H9 (cell line): ENCODE data around the gene ARPC5. TPM values are rescaled to one million over a fixed set of nuclear protein-coding genes. Genes with fewer than 3 reads are reported as not detected.

Experiments used
- DNase-seq: peaks from one replicate; pipeline ENCODE4 v3.0.0-alpha.2; 2017
- H2AFZ ChIP-seq: one replicate; pipeline ENCODE4 v1.6.1; 2013; ENCODE audit warnings: mild to moderate bottlenecking, low read length, control low read depth, moderate library complexity
- H2AK5ac ChIP-seq: 2 replicates; pipeline ENCODE4 v1.6.1; 2013; ENCODE audit warnings: low read length, control low read depth, mixed read lengths; ENCODE audit not compliant: insufficient read length
- H2BK120ac ChIP-seq: one replicate; pipeline ENCODE4 v1.6.1; 2013; ENCODE audit warnings: low read depth, mild to moderate bottlenecking, low read length, control low read depth, inconsistent platforms; ENCODE audit not compliant: poor library complexity, severe bottlenecking
- H2BK12ac ChIP-seq: 2 replicates; pipeline ENCODE4 v1.6.1; 2013; ENCODE audit warnings: low read length, control low read depth, mixed read lengths, low read depth; ENCODE audit not compliant: insufficient read length
- H2BK15ac ChIP-seq: 2 replicates; pipeline ENCODE4 v1.6.1; 2013; ENCODE audit warnings: low read depth, low read length, control low read depth
- H2BK20ac ChIP-seq: one replicate; pipeline ENCODE4 v1.6.1; 2013; ENCODE audit warnings: low read depth, mild to moderate bottlenecking, low read length, control low read depth, inconsistent platforms; ENCODE audit not compliant: poor library complexity, severe bottlenecking
- H2BK5ac ChIP-seq: 2 replicates; pipeline ENCODE4 v1.6.1; 2013; ENCODE audit warnings: low read length, control low read depth, mixed read lengths; ENCODE audit not compliant: insufficient read length
- H3K14ac ChIP-seq: 2 replicates; pipeline ENCODE4 v1.6.1; 2013; ENCODE audit warnings: low read length, control low read depth; ENCODE audit not compliant: insufficient read depth
- H3K18ac ChIP-seq: 2 replicates; pipeline ENCODE4 v1.6.1; 2013; ENCODE audit warnings: low read depth, mild to moderate bottlenecking, mixed read lengths, low read length, control low read depth; ENCODE audit not compliant: insufficient read length
- H3K23ac ChIP-seq: 2 replicates; pipeline ENCODE4 v1.6.1; 2013; ENCODE audit warnings: low read length, control low read depth, mixed read lengths, low read depth; ENCODE audit not compliant: insufficient read length
- H3K23me2 ChIP-seq: 2 replicates; pipeline ENCODE4 v1.6.1; 2013; ENCODE audit warnings: low read depth, mild to moderate bottlenecking, mixed read lengths, low read length, control low read depth; ENCODE audit not compliant: insufficient read length, poor library complexity, severe bottlenecking
- H3K27ac ChIP-seq: 2 replicates; pipeline ENCODE4 v1.5.1; 2013; ENCODE audit warnings: low read length, control low read depth, mixed read lengths, low read depth; ENCODE audit not compliant: insufficient read length
- H3K27me3 ChIP-seq: 2 replicates; pipeline ENCODE4 v1.6.1; 2013; ENCODE audit warnings: low read length, control low read depth, inconsistent platforms; ENCODE audit not compliant: insufficient read depth
- H3K4ac ChIP-seq: 2 replicates; pipeline ENCODE4 v1.6.1; 2013; ENCODE audit warnings: low read depth, mild to moderate bottlenecking, control low read depth, inconsistent platforms, low read length, moderate library complexity
- H3K4me1 ChIP-seq: 2 replicates; pipeline ENCODE4 v1.6.1; 2013; ENCODE audit warnings: low read length, control low read depth, inconsistent platforms; ENCODE audit not compliant: insufficient read depth
- H3K4me2 ChIP-seq: 2 replicates; pipeline ENCODE4 v1.6.1; 2013; ENCODE audit warnings: low read length, control low read depth, mixed read lengths; ENCODE audit not compliant: insufficient read length, insufficient read depth
- H3K56ac ChIP-seq: 2 replicates; pipeline ENCODE4 v1.6.1; 2013; ENCODE audit warnings: low read depth, mild to moderate bottlenecking, mixed read lengths, low read length, control low read depth; ENCODE audit not compliant: insufficient read length
- H3K79me1 ChIP-seq: 2 replicates; pipeline ENCODE4 v1.6.1; 2013; ENCODE audit warnings: low read depth, mild to moderate bottlenecking, moderate library complexity, low read length, control low read depth, inconsistent platforms; ENCODE audit not compliant: insufficient read depth, poor library complexity, severe bottlenecking
- H3K79me2 ChIP-seq: 2 replicates; pipeline ENCODE4 v1.6.1; 2013; ENCODE audit warnings: low read length, control low read depth, inconsistent platforms; ENCODE audit not compliant: insufficient read depth
- H3K9ac ChIP-seq: 2 replicates; pipeline ENCODE4 v1.6.1; 2013; ENCODE audit warnings: low read length, control low read depth, mixed read lengths; ENCODE audit not compliant: insufficient read length; ENCODE audit errors: extremely low read depth
- H3K9me3 ChIP-seq: one replicate; pipeline ENCODE4 v1.6.1; 2013; ENCODE audit warnings: low read depth, low read length, inconsistent platforms; ENCODE audit not compliant: control insufficient read depth
- H3T11ph ChIP-seq: one replicate; pipeline ENCODE4 v1.6.1; 2013; ENCODE audit warnings: mild to moderate bottlenecking, low read length, control low read depth, inconsistent platforms
- H4K20me1 ChIP-seq: one replicate; pipeline ENCODE4 v1.6.1; 2013; ENCODE audit not compliant: control insufficient read depth, insufficient read length, insufficient read depth
- H4K5ac ChIP-seq: 2 replicates; pipeline ENCODE4 v1.6.1; 2013; ENCODE audit warnings: low read depth, mild to moderate bottlenecking, mixed read lengths, low read length, control low read depth; ENCODE audit not compliant: insufficient read length
- H4K8ac ChIP-seq: replicated peaks from 2 replicates; pipeline ENCODE4 v1.6.1; 2013; ENCODE audit warnings: low read length, control low read depth, mixed read lengths, low read depth; ENCODE audit not compliant: insufficient read length
- H4K91ac ChIP-seq: 2 replicates; pipeline ENCODE4 v1.6.1; 2013; ENCODE audit warnings: low read depth, mild to moderate bottlenecking, moderate library complexity, mixed read lengths, low read length, control low read depth; ENCODE audit not compliant: insufficient read length
- H3K27ac Mint-ChIP-seq, 3 experiments: 2 replicates in 2 of 3; 3 replicates in 1 of 3; pipeline ENCODE4 v1.8.0; 2020 to 2021; ENCODE audit warnings: mixed read lengths in 3 of 3, mild to moderate bottlenecking in 1 of 3, moderate library complexity in 1 of 3
- H3K27me3 Mint-ChIP-seq: 2 replicates; pipeline ENCODE4 v1.8.0; 2021; ENCODE audit warnings: low read depth, mild to moderate bottlenecking, moderate library complexity, mixed read lengths
- H3K36me3 Mint-ChIP-seq, 3 experiments: 2 replicates in 2 of 3; 3 replicates in 1 of 3; pipeline ENCODE4 v1.8.0; 2020 to 2021; ENCODE audit warnings: low read depth in 3 of 3, mixed read lengths in 3 of 3; ENCODE audit not compliant: insufficient read depth in 1 of 3
- H3K4me1 Mint-ChIP-seq, 2 experiments: 2 replicates each; pipeline ENCODE4 v1.8.0; 2020; ENCODE audit warnings: mixed read lengths in 2 of 2
- H3K4me3 Mint-ChIP-seq, 2 experiments: 2 replicates in 1 of 2; 3 replicates in 1 of 2; pipeline ENCODE4 v1.8.0; 2020 to 2021; ENCODE audit warnings: mild to moderate bottlenecking in 2 of 2, mixed read lengths in 2 of 2, moderate library complexity in 1 of 2
- H3K9me3 Mint-ChIP-seq, 2 experiments: 2 replicates in 1 of 2; 3 replicates in 1 of 2; pipeline ENCODE4 v1.8.0; 2020; ENCODE audit warnings: mild to moderate bottlenecking in 2 of 2, mixed read lengths in 2 of 2, moderate library complexity in 1 of 2
- CTCF ChIP-seq: fragments of 200-600 bp; sonication (generic); conservative IDR thresholded peaks from 3 replicates; pipeline ENCODE4 v1.8.0; 2021; ENCODE audit warnings: antibody characterized with exemption, mild to moderate bottlenecking
- WGBS: extraction: QIAGEN DNeasy Blood & Tissue Kit; methylation state at CpG from one replicate; pipeline ENCODE4 v1.1.7; 2013; ENCODE audit warnings: missing lambda C conversion rate, low lambda C conversion rate, mixed read lengths; ENCODE audit not compliant: insufficient read length; ENCODE audit errors: extremely low coverage; 5-methylcytosine and 5-hydroxymethylcytosine counted together
- total RNA-seq: library from RNA; stranded (reverse); gene quantifications from 2 replicates; pipeline ENCODE4 v1.2.1, GENCODE V29; 2021

The ARPC5 gene
- total RNA-seq, 1 experiment from 2014 or later: 67.7 TPM

GRCh38 chr1:183577897-183578465, 57.6 kb downstream of the ARPC5 start:
- Histone ChIP-seq H3K4me1 (no peaks in the 10 kb centered on the region; the same call in 1 of the 2 replicates), H2BK15ac (no peak overlapping the region), H3K9me3 (no peaks in the 10 kb centered on the region), H3K27ac (no peak overlapping the region), H3T11ph (no peak overlapping the region), H2AK5ac (no peak overlapping the region), H3K4me2 (no peak overlapping the region), H3K56ac (no peak overlapping the region), H4K8ac (no peak overlapping the region), H4K5ac (no peak overlapping the region), H2BK12ac (no peak overlapping the region), H2BK20ac (no peak overlapping the region), H4K91ac (no peak overlapping the region), H3K4ac (no peak overlapping the region), H2AFZ (no peak overlapping the region), H3K9ac (no peak overlapping the region), H2BK5ac (no peak overlapping the region), H3K18ac (no peak overlapping the region), H3K23ac (no peak overlapping the region), H3K23me2 (no peaks in the 10 kb centered on the region), H4K20me1 (no peaks in the 10 kb centered on the region), H3K79me1 (no peaks in the 10 kb centered on the region), H3K27me3 (no peaks in the 10 kb centered on the region), H2BK120ac (no peak overlapping the region), H3K79me2 (no peaks in the 10 kb centered on the region), H3K14ac (no peak overlapping the region)
- WGBS: no CpG with 5 or more reads among the region's 7 CpGs
- H3K27ac Mint-ChIP-seq: no peak overlapping the region
- peaks cover 7 to 11% of the 10 kb centered on the region in 2 experiments for H3K4me1 Mint-ChIP-seq
- no peaks in the 10 kb centered on the region for H3K36me3 Mint-ChIP-seq
- no peaks in the 10 kb centered on the region; a peak in 1 of 5 replicates for H3K9me3 Mint-ChIP-seq
- DNase-seq: no peak
- TF ChIP-seq CTCF: no peak
- H3K4me3 Mint-ChIP-seq: no peak overlapping the region
- no peaks in the 10 kb centered on the region; the same call in 1 of the 2 replicates for H3K27me3 Mint-ChIP-seq
